Esophagus muscularis mucosa (tissue), 4 donors: ENCODE measurements around the gene ATP8B2. TPM values are rescaled to one million over a fixed set of nuclear protein-coding genes. Genes with fewer than 3 reads are reported as not detected.
A peak's percentile ranks its signal among the peaks of the same experiment; 100 is the strongest.

Source experiments
- DNase-seq: peaks from one replicate; pipeline ENCODE4 v3.0.0-alpha.2; 2017; ENCODE audit errors: extremely low spot score
- H3K27ac ChIP-seq, 4 donors: fragments of 200-600 bp; sonication (generic); replicated peaks in 1 of 4; 1 replicate in 3 of 4; 2 replicates in 1 of 4; pipeline ENCODE4 v1.5.1; 2016 to 2019; ENCODE audit warnings: mild to moderate bottlenecking in 1 of 4
- H3K27me3 ChIP-seq, 4 donors: fragments of 200-600 bp; sonication (generic); one replicate each; pipeline versions ENCODE4 v1.5.1 to v1.6.0; 2016 to 2019
- H3K36me3 ChIP-seq, 4 donors: fragments of 200-600 bp; sonication (generic); one replicate each; pipeline ENCODE4 v1.5.1; 2016 to 2019
- H3K4me1 ChIP-seq, 4 donors: fragments of 200-600 bp; sonication (generic); one replicate each; pipeline ENCODE4 v1.5.1; 2016 to 2019
- H3K4me3 ChIP-seq, 4 donors: fragments of 200-600 bp; sonication (generic); 1 replicate in 2 of 4; 2 replicates in 2 of 4; pipeline ENCODE4 v1.5.1; 2016 to 2019; ENCODE audit warnings: mild to moderate bottlenecking in 4 of 4, moderate library complexity in 1 of 4
- H3K9me3 ChIP-seq, 4 donors: fragments of 200-600 bp; sonication (generic); 1 replicate in 3 of 4; 2 replicates in 1 of 4; pipeline ENCODE4 v1.5.1; 2016 to 2019
- EP300 ChIP-seq: sonication (generic); formaldehyde crosslinking; IDR thresholded peaks from one replicate; pipeline ENCODE4 v1.6.1; 2017; ENCODE audit warnings: antibody characterized with exemption
- POLR2A ChIP-seq: fragments of 450-650 bp; IDR thresholded peaks from one replicate; pipeline ENCODE4 v1.6.1; 2017; ENCODE audit warnings: antibody characterized with exemption, moderate library complexity, mild to moderate bottlenecking, low read depth
- POLR2AphosphoS5 ChIP-seq, 2 donors: sonication (generic); formaldehyde crosslinking; IDR thresholded peaks; one replicate each; pipeline ENCODE4 v1.6.1; 2017; ENCODE audit warnings: antibody characterized with exemption in 2 of 2
- WGBS: methylation state at CpG from one replicate; pipeline ENCODE4 v1.1.5; 2018; 5-methylcytosine and 5-hydroxymethylcytosine counted together
- intact Hi-C: fragments of 100-400 bp; cut with DNase I; formaldehyde crosslinking; loops from one replicate; pipeline ENCODE4 v1.15.1; 2023
- total RNA-seq, 4 donors: library from RNA; depleted of rRNA; stranded (reverse); fragments of >200 nt; gene quantifications; one replicate each; pipeline versions ENCODE4 v1.1.0 to v1.2.1, GENCODE V29; 2016
- TF ChIP-seq, protein P1 (sequence below), 3 experiments: fragments of 200-600 bp in 2 of 3; fragments of 450-650 bp in 1 of 3; sonication (generic) in 2 of 3; IDR thresholded peaks; one replicate each; pipeline ENCODE4 v1.5.1; 2017 to 2019; ENCODE audit warnings: antibody characterized with exemption in 3 of 3, mild to moderate bottlenecking in 2 of 3, moderate library complexity in 1 of 3

ATP8B2 gene
- total RNA-seq, 4 donors from 2014 or later, result 108 to 178 (median 128) TPM

GRCh38 chr1:154327466-154328317 lies 2.4 kb downstream of the ATP8B2 start:
- peak overlapping the region; percentile 99 to 100 (median 99) for H3K27ac ChIP-seq
- intact Hi-C loops, result loop anchor here (2.0 kb wide), 1 partner anchor 77 kb away; the partner anchor contains the start of gene IL6R
- peaks cover 23 to 27% (median 25%) of the 10 kb centered on the region in 4 donors for H3K36me3 ChIP-seq
- H3K4me3 ChIP-seq, result peak overlapping the region; percentile 88 to 99 (median 96)
- H3K9me3 ChIP-seq, result no peaks in the 10 kb centered on the region
- no peaks in the 10 kb centered on the region for H3K27me3 ChIP-seq
- peaks cover 34 to 62% (median 59%) of the 10 kb centered on the region in 4 donors for H3K4me1 ChIP-seq
- DNase-seq, result no peak
- WGBS, result 33% methylated on average over 4 of the region's 5 CpGs
- TF ChIP-seq, protein P1, sequence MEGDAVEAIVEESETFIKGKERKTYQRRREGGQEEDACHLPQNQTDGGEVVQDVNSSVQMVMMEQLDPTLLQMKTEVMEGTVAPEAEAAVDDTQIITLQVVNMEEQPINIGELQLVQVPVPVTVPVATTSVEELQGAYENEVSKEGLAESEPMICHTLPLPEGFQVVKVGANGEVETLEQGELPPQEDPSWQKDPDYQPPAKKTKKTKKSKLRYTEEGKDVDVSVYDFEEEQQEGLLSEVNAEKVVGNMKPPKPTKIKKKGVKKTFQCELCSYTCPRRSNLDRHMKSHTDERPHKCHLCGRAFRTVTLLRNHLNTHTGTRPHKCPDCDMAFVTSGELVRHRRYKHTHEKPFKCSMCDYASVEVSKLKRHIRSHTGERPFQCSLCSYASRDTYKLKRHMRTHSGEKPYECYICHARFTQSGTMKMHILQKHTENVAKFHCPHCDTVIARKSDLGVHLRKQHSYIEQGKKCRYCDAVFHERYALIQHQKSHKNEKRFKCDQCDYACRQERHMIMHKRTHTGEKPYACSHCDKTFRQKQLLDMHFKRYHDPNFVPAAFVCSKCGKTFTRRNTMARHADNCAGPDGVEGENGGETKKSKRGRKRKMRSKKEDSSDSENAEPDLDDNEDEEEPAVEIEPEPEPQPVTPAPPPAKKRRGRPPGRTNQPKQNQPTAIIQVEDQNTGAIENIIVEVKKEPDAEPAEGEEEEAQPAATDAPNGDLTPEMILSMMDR (IDR thresholded peaks at IDR 0.05), result no peak
- peak; percentile 6 for TF ChIP-seq POLR2A

DNA sequence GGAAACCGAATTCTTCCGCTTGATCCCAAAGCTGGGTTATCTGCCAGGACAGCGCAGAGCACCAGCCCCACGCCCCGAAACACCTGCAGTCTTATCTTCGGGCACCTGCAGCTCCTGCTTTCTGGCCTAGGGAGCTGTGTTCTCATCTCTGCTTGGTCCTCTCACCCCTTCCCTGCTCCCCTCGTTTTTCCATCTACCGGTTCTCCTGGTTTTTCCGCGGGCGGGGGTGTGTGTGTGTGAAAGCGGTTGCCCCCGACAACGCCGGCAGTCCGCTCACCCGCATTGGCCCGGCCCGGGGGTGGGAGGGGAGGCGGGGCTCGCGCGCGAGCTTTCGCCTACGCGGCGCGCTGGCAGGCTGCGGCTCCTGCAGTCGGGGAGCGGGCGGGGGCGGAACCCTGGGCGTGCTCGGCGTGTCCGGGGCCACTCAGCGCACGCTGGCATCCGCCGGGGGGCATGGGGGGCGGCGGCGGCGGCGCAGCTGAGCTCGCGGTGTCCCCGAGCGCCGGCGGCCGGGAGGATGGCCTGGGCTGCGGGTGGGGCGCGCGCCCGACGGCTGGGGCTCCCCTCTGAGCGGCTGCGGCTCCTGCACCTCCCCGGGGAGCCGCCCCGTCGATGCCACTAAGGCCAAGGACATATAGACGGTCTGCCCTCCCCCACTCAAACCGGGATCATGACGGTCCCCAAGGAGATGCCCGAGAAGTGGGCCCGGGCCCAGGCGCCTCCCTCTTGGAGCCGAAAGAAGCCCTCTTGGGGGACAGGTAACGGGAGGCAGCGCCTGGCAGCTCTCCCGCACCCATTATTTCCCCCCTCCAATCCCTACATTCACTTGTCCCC lies 3.2 kb downstream of the ATP8B2 start:
- Histone ChIP-seq H3K27me3 (no peaks in the 10 kb centered on the region), H3K4me3 (peak overlapping the region; percentile 59 to 99 (median 96)), H3K27ac (peak overlapping the region; percentile 99 to 100 (median 99)), H3K9me3 (no peaks in the 10 kb centered on the region), H3K36me3 (peaks cover 23 to 35% (median 32%) of the 10 kb centered on the region in 4 donors), H3K4me1 (peaks cover 34 to 66% (median 64%) of the 10 kb centered on the region in 4 donors)
- 22% methylated on average over 21 of the region's 76 CpGs for WGBS
- DNase-seq, result peak; percentile 96
- TF ChIP-seq EP300 (no peak), POLR2A (no peak), POLR2AphosphoS5 (IDR thresholded peaks at IDR 0.05) (peak; percentile 65 to 75)
- TF ChIP-seq, protein P1 (IDR thresholded peaks at IDR 0.05), result no peak
- intact Hi-C loops, result no loop called here

- Histone ChIP-seq H3K9me3 (no peaks in the 10 kb centered on the region), H3K36me3 (peaks cover 27 to 42% (median 38%) of the 10 kb centered on the region in 4 donors), H3K27me3 (no peaks in the 10 kb centered on the region), H3K4me3 (peak overlapping the region; percentile 59 to 99 (median 96)), H3K27ac (peak overlapping the region; percentile 99 to 100 (median 99)), H3K4me1 (peaks cover 34 to 71% (median 69%) of the 10 kb centered on the region in 4 donors)
- DNase-seq, result no peak
- no peak for TF ChIP-seq POLR2AphosphoS5 (IDR thresholded peaks at IDR 0.05)
- TF ChIP-seq POLR2A, result no peak
- TF ChIP-seq, protein P1 (IDR thresholded peaks at IDR 0.05), result peak; percentile 14 to 31 (median 26)
- no peak for TF ChIP-seq EP300
- intact Hi-C loops, result no loop called here
- 60% methylated on average over 6 of the region's 6 CpGs for WGBS
Measured at GRCh38 chr1:154329152-154329521, 3.8 kb downstream of the ATP8B2 start.

DNA sequence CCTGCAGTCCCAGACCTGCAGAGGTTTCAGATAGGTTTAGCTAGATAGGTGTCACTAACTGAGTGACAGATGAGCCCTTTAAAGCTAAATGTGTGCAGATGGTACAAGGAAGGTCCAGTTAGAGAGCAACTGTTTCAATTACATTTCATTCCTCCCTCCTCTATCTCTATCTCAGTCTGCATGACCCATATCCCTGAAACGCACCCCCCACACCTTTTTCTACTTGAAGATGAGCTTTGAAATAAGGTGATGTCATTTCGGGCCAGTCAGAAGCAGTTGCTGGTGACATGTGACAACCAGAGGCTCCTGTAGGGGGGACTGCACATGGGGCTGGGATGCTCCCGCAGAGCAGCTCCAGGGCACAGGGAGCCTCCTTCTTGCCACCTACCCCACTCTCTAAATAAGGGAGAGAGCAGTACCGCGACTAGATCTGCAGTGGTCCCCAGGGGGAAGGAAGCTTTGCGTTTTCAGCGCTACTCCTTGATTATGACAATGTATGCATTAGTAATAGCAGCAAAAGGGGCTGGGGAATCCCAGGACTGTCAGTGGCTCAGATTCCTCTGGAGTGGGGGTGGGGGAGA lies 4.3 kb downstream of the ATP8B2 start:
- Histone ChIP-seq H3K36me3 (peaks cover 31 to 46% (median 43%) of the 10 kb centered on the region in 4 donors), H3K4me1 (peaks cover 30 to 71% (median 70%) of the 10 kb centered on the region in 4 donors), H3K27ac (peak overlapping the region; percentile 99 to 100 (median 99)), H3K4me3 (peak overlapping the region in 3 of 4 donors; percentile 94 to 99 (median 97)), H3K27me3 (no peaks in the 10 kb centered on the region), H3K9me3 (no peaks in the 10 kb centered on the region)
- intact Hi-C loops, result loop anchor here (5.0 to 10.0 kb wide), 2 partner anchors 135 to 138 kb away; partner anchors contain the start of gene TPM3
- 70% methylated on average over 7 of the region's 7 CpGs for WGBS
- DNase-seq, result no peak
- no peak for TF ChIP-seq EP300
- TF ChIP-seq, protein P1 (IDR thresholded peaks at IDR 0.05), result no peak
- no peak for TF ChIP-seq POLR2A
- no peak for TF ChIP-seq POLR2AphosphoS5 (IDR thresholded peaks at IDR 0.05)
